Panc1 (cell line): ENCODE measurements around the gene NFATC1. TPM values are rescaled to one million over a fixed set of nuclear protein-coding genes. Genes with fewer than 3 reads are reported as not detected.

Experiments
- ATAC-seq: fragments of 200-7000 bp; cut with Tn5 transposase; 2 replicates; pipeline ENCODE4 v1.9.1; 2020; ENCODE audit warnings: mild to moderate bottlenecking, moderate library complexity
- BruUV-seq: library from RNA; stranded (reverse); fragments of 400-500 nt; replicated peaks from 2 replicates; lab custom pipeline; 2021; lab: Mats Ljungman, UMichigan
- CTCF ChIA-PET: fragments of 300-600 bp; sonication (Branson Sonifier 250); formaldehyde crosslinking; loops from one replicate; lab custom pipeline; 2022; ENCODE audit warnings: antibody characterized with exemption; lab: Charles Lee
- POLR2A ChIA-PET: fragments of 300-600 bp; sonication (Branson Sonifier 250); formaldehyde crosslinking; loops from one replicate; lab custom pipeline; 2022; ENCODE audit warnings: antibody characterized with exemption; lab: Charles Lee
- DNase-seq: peaks from one replicate; pipeline ENCODE4 v3.0.0-alpha.2; 2010; ENCODE audit warnings: low read depth, low spot score
- H3K27ac ChIP-seq: 2 replicates; pipeline ENCODE4 v1.5.1; 2011; ENCODE audit warnings: mild to moderate bottlenecking, low read length, inconsistent platforms
- H3K27me3 ChIP-seq: fragments of 200-500 bp; sonication (Bioruptor generic); 2 replicates; pipeline ENCODE4 v1.6.0; 2014; ENCODE audit warnings: low read length, inconsistent platforms; ENCODE audit not compliant: control insufficient read depth, insufficient read depth
- H3K36me3 ChIP-seq: fragments of 200-500 bp; sonication (Bioruptor generic); 2 replicates; pipeline ENCODE4 v1.5.1; 2014; ENCODE audit warnings: inconsistent platforms, mild to moderate bottlenecking, low read length, moderate library complexity; ENCODE audit not compliant: control insufficient read depth, insufficient read depth
- H3K4me1 ChIP-seq: 2 replicates; pipeline ENCODE4 v1.5.1; 2011; ENCODE audit warnings: inconsistent platforms, mild to moderate bottlenecking, low read length, moderate library complexity; ENCODE audit not compliant: control insufficient read depth, insufficient read depth
- H3K4me3 ChIP-seq, 2 experiments: 2 replicates each; pipeline ENCODE4 v1.5.1; 2011 to 2012; ENCODE audit warnings: low read depth in 2 of 2, low read length in 2 of 2, mild to moderate bottlenecking in 2 of 2, inconsistent platforms in 1 of 2, moderate library complexity in 1 of 2
- H3K9me3 ChIP-seq: fragments of 200-500 bp; sonication (Bioruptor generic); 2 replicates; pipeline ENCODE4 v1.5.1; 2014; ENCODE audit warnings: low read depth, mild to moderate bottlenecking, inconsistent platforms, low read length, moderate library complexity; ENCODE audit not compliant: control insufficient read depth, insufficient read depth
- POLR2AphosphoS5 ChIP-seq: IDR thresholded peaks from 2 replicates; pipeline ENCODE4 v1.6.1; 2012; ENCODE audit warnings: mild to moderate bottlenecking, low read depth, low read length, moderate library complexity
- SIN3A ChIP-seq: IDR thresholded peaks from 2 replicates; pipeline ENCODE4 v1.6.1; 2012; ENCODE audit warnings: low read depth, mild to moderate bottlenecking, low read length, moderate library complexity, borderline replicate concordance; ENCODE audit not compliant: insufficient read depth
- TCF7L2 ChIP-seq: IDR thresholded peaks from 2 replicates; pipeline ENCODE4 v1.6.1; 2011; ENCODE audit warnings: mild to moderate bottlenecking, low read depth, low read length, inconsistent platforms
- in situ Hi-C: cut with HindIII; loops from 2 replicates; pipeline ENCODE4 v1.10.0; 2016; ENCODE audit warnings: low sequenced_read_pairs, low pct_unique_long_range_greater_than_20kb
- intact Hi-C: fragments of 100-400 bp; cut with micrococcal nuclease; formaldehyde crosslinking; loops from one replicate; pipeline ENCODE4 v1.10.0; 2022; ENCODE audit not compliant: unreplicated experiment
- total RNA-seq: library from RNA; stranded (reverse); gene quantifications from one replicate; pipeline ENCODE4 v1.2.1, GENCODE V29; 2021; ENCODE audit not compliant: unreplicated experiment
- TF ChIP-seq, protein P1 (sequence below): fragments of 450-650 bp; IDR thresholded peaks from 2 replicates; pipeline ENCODE4 v1.5.1; 2017; ENCODE audit warnings: mild to moderate bottlenecking
- TF ChIP-seq, protein P2 (sequence below), 2 experiments: IDR thresholded peaks; 2 replicates each; pipeline ENCODE4 v1.6.1; 2011 to 2012; ENCODE audit warnings: low read depth in 2 of 2, control low read depth in 1 of 2, low read length in 1 of 2, mild to moderate bottlenecking in 1 of 2, moderate library complexity in 1 of 2; ENCODE audit not compliant: insufficient read depth in 1 of 2

Gene NFATC1
- total RNA-seq, 1 experiment from 2014 or later, result 30.8 TPM

DNA sequence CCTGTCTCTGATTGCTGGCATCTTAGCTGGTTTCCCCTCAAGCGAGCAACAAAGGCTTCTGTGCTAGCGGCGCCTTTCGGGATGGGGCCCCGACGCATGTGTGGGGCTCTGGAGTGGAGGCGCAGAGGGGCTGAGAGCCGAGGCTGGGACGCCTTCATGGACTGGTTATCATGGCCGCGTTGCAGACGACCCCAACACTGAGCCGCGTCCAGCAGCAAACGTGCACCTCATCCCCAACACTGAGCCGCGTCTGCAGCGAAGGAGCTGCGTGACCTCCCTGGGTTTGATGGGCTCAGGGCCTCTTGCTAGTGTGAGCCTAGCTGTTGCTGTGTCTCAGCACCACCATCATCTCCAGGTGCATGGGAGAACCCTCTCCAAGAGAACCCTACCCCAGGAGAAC lies 160.2 kb downstream of the NFATC1 start:
- TF ChIP-seq TCF7L2 (no peak), SIN3A (no peak), POLR2AphosphoS5 (no peak)
- TF ChIP-seq, protein P1, sequence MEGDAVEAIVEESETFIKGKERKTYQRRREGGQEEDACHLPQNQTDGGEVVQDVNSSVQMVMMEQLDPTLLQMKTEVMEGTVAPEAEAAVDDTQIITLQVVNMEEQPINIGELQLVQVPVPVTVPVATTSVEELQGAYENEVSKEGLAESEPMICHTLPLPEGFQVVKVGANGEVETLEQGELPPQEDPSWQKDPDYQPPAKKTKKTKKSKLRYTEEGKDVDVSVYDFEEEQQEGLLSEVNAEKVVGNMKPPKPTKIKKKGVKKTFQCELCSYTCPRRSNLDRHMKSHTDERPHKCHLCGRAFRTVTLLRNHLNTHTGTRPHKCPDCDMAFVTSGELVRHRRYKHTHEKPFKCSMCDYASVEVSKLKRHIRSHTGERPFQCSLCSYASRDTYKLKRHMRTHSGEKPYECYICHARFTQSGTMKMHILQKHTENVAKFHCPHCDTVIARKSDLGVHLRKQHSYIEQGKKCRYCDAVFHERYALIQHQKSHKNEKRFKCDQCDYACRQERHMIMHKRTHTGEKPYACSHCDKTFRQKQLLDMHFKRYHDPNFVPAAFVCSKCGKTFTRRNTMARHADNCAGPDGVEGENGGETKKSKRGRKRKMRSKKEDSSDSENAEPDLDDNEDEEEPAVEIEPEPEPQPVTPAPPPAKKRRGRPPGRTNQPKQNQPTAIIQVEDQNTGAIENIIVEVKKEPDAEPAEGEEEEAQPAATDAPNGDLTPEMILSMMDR, result no peak
- TF ChIP-seq, protein P2, sequence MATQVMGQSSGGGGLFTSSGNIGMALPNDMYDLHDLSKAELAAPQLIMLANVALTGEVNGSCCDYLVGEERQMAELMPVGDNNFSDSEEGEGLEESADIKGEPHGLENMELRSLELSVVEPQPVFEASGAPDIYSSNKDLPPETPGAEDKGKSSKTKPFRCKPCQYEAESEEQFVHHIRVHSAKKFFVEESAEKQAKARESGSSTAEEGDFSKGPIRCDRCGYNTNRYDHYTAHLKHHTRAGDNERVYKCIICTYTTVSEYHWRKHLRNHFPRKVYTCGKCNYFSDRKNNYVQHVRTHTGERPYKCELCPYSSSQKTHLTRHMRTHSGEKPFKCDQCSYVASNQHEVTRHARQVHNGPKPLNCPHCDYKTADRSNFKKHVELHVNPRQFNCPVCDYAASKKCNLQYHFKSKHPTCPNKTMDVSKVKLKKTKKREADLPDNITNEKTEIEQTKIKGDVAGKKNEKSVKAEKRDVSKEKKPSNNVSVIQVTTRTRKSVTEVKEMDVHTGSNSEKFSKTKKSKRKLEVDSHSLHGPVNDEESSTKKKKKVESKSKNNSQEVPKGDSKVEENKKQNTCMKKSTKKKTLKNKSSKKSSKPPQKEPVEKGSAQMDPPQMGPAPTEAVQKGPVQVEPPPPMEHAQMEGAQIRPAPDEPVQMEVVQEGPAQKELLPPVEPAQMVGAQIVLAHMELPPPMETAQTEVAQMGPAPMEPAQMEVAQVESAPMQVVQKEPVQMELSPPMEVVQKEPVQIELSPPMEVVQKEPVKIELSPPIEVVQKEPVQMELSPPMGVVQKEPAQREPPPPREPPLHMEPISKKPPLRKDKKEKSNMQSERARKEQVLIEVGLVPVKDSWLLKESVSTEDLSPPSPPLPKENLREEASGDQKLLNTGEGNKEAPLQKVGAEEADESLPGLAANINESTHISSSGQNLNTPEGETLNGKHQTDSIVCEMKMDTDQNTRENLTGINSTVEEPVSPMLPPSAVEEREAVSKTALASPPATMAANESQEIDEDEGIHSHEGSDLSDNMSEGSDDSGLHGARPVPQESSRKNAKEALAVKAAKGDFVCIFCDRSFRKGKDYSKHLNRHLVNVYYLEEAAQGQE (IDR thresholded peaks at IDR 0.05; ENCODE audit: insufficient read depth in 1 of 2, low read depth in 2 of 2, low read length in 1 of 2), result no peak
- Histone ChIP-seq H3K4me1 (no peaks in the 10 kb centered on the region; the same call in 1 of the 2 replicates), H3K27me3 (peaks cover 10% of the 10 kb centered on the region), H3K36me3 (no peaks in the 10 kb centered on the region), H3K27ac (no peak overlapping the region), H3K4me3 (no peak overlapping the region), H3K9me3 (no peaks in the 10 kb centered on the region)
- DNase-seq (no peak), ATAC-seq (no peak)
- no TSS peak for BruUV-seq
- in situ Hi-C loops (no loop called here), intact Hi-C loops (no loop called here)
- ChIA-PET CTCF (no interaction called here), POLR2A (no interaction called here)

DNA sequence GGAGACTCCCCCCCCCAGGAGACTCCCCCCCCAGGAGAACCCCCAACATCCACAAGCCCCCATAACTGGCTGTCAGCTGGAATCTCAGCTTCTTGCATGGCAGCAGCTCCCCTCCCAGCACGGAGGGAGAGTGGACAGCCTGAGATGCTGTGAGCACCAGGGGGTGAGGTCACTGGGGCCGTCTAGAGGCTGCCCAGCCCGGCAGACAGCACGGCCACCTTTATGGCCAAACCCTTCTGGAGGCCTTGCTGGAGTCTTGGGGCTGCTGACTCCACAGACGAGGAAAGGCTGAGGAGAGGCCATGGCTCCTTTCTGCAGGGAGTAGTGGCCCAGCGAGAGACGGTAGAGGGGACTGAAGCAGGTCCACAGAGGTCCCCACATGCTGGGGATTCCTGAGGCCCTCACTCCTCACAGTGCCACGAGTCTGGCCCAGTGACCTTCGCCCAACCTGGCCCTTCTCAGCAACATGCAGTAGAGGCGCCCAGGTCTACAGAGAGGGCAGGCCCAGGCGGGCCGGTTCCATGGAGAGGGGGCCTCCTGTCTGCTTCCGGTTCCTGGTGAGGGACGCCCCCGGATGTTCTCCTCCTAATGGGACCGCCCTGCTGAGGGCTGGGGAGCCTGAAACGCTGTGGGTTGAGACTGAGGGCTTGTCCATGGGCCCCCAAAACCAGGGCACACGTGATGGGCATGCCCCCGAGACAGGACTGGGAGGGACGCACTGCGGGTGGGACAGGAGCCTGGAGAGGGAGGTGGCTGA lies 161.3 kb downstream of the NFATC1 start:
- in situ Hi-C loops (no loop called here), intact Hi-C loops (no loop called here)
- DNase-seq, result no peak
- H3K9me3 ChIP-seq, result no peaks in the 10 kb centered on the region
- no peaks in the 10 kb centered on the region; the same call in 1 of the 2 replicates for H3K4me1 ChIP-seq
- ChIA-PET POLR2A (no interaction called here), CTCF (no interaction called here)
- no peaks in the 10 kb centered on the region for H3K36me3 ChIP-seq
- H3K4me3 ChIP-seq, result no peak overlapping the region
- no TSS peak for BruUV-seq
- peaks cover 10% of the 10 kb centered on the region for H3K27me3 ChIP-seq
- TF ChIP-seq, protein P1, result no peak
- no peak for TF ChIP-seq TCF7L2
- no peak for TF ChIP-seq POLR2AphosphoS5
- no peak for TF ChIP-seq SIN3A
- TF ChIP-seq, protein P2 (IDR thresholded peaks at IDR 0.05; ENCODE audit: insufficient read depth in 1 of 2, low read depth in 2 of 2, low read length in 1 of 2), result no peak
- H3K27ac ChIP-seq, result no peak overlapping the region
- ATAC-seq, result peak; percentile 64
